A549 (cell line): Measurements from ENCODE around the gene MYPOP. TPM values are rescaled to one million over a fixed set of nuclear protein-coding genes. Genes with fewer than 3 reads are reported as not detected.
"Not testable (repeated sequence)": the region's sequence is repeated elsewhere in the genome, so short reads cannot be mapped to it uniquely, and the experiment has no call there.

Experiments used
- ATAC-seq, 2 experiments: fragments of 200-7000 bp in 1 of 2; fragments of >200 bp in 1 of 2; cut with Nextera tagmentation in 1 of 2; cut with Tn5 transposase in 1 of 2; 3 replicates each; pipeline versions ENCODE4 v1.8.0 to v1.9.1; 2018 to 2020; ENCODE audit warnings: mild to moderate bottlenecking in 1 of 2, moderate library complexity in 1 of 2
- CTCF ChIA-PET: fragments of 300-600 bp; sonication (Branson Sonifier 250); formaldehyde crosslinking; extraction: SDS; loops from one replicate; lab custom pipeline; 2021; ENCODE audit warnings: antibody characterized with exemption, inconsistent platforms; lab: Yijun Ruan, JAX
- POLR2A ChIA-PET: fragments of 350-600 bp; formaldehyde crosslinking; extraction: SDS; loops from one replicate; lab custom pipeline; 2021; ENCODE audit warnings: antibody characterized with exemption, inconsistent platforms; lab: Yijun Ruan, JAX
- DNase-seq, 2 experiments: peaks; one replicate each; pipeline versions ENCODE4 v3.0.0 to v3.0.0-alpha.2; 2011 to 2016; ENCODE audit warnings: low read depth in 1 of 2, low spot score in 1 of 2
- FAIRE-seq: peaks from 2 replicates; lab custom pipeline; 2011; peaks lifted over from hg19 to GRCh38; lab: Jason Lieb, UNC
- H3K27ac ChIP-seq, 2 experiments: fragments of >200 bp; sonication (Bioruptor Twin); formaldehyde crosslinking; 3 replicates each; pipeline ENCODE4 v1.5.1; 2016 to 2017
- H3K4me1 ChIP-seq: fragments of >200 bp; sonication (Bioruptor Twin); formaldehyde crosslinking; 3 replicates; pipeline ENCODE4 v1.6.1; 2016
- H3K4me2 ChIP-seq: fragments of >200 bp; sonication (Bioruptor Twin); formaldehyde crosslinking; 3 replicates; pipeline ENCODE4 v1.6.1; 2016
- H3K4me3 ChIP-seq: fragments of >200 bp; sonication (Bioruptor Twin); formaldehyde crosslinking; 3 replicates; pipeline ENCODE4 v1.5.1; 2016
- H3K9me3 ChIP-seq: fragments of >200 bp; sonication (Bioruptor Twin); formaldehyde crosslinking; 3 replicates; pipeline ENCODE4 v1.6.1; 2016
- BHLHE40 ChIP-seq: IDR thresholded peaks from 2 replicates; pipeline ENCODE4 v1.6.1; 2012; ENCODE audit warnings: low read depth, low read length, inconsistent platforms
- CEBPB ChIP-seq, 2 experiments: fragments of >200 bp in 1 of 2; sonication (Bioruptor Twin) in 1 of 2; formaldehyde crosslinking in 1 of 2; IDR thresholded peaks; 2 replicates each; pipeline ENCODE4 v1.6.1; 2012 to 2016
- CHD2 ChIP-seq: fragments of 150-350 bp; IDR thresholded peaks from 2 replicates; pipeline ENCODE4 v1.6.1; 2014; ENCODE audit warnings: low read length; ENCODE audit not compliant: partially characterized antibody
- EHF ChIP-seq: fragments of 250-450 bp; sonication (Bioruptor Pico); IDR thresholded peaks from 2 replicates; pipeline ENCODE4 v1.5.0; 2020; ENCODE audit warnings: mild to moderate bottlenecking
- FOSB ChIP-seq: fragments of 250-450 bp; sonication (Bioruptor Pico); IDR thresholded peaks from 2 replicates; pipeline ENCODE4 v1.5.0; 2020; ENCODE audit warnings: mild to moderate bottlenecking, moderate library complexity
- FOSL2 ChIP-seq, 2 experiments: fragments of 450-650 bp in 1 of 2; fragments of >200 bp in 1 of 2; sonication (Bioruptor Twin) in 1 of 2; formaldehyde crosslinking; IDR thresholded peaks; 2 replicates each; pipeline versions ENCODE4 v1.5.0 to v1.6.1; 2016 to 2020; ENCODE audit warnings: mild to moderate bottlenecking in 1 of 2, moderate library complexity in 1 of 2
- FOXS1 ChIP-seq: fragments of 250-450 bp; sonication (Bioruptor Pico); IDR thresholded peaks from 2 replicates; pipeline ENCODE4 v1.5.0; 2020; ENCODE audit warnings: mild to moderate bottlenecking, moderate library complexity
- HOXB13 ChIP-seq: fragments of 250-450 bp; sonication (Bioruptor Pico); IDR thresholded peaks from 2 replicates; pipeline ENCODE4 v1.5.0; 2020; ENCODE audit warnings: low read depth, mild to moderate bottlenecking, moderate library complexity
- JUN ChIP-seq, 2 experiments: fragments of >200 bp; sonication (Bioruptor Twin); formaldehyde crosslinking; IDR thresholded peaks; 2 replicates in 1 of 2; 3 replicates in 1 of 2; pipeline ENCODE4 v1.6.1; 2016 to 2017
- NPAS2 ChIP-seq: fragments of 250-450 bp; sonication (Bioruptor Pico); IDR thresholded peaks from 2 replicates; pipeline ENCODE4 v1.8.0; 2022; ENCODE audit warnings: mild to moderate bottlenecking, moderate library complexity, borderline replicate concordance
- PHF8 ChIP-seq: fragments of 200-600 bp; sonication (generic); IDR thresholded peaks from 2 replicates; pipeline ENCODE4 v1.6.1; 2016; ENCODE audit warnings: low read depth, mild to moderate bottlenecking, antibody characterized with exemption, moderate library complexity, borderline replicate concordance
- POLR2AphosphoS2 ChIP-seq: conservative IDR thresholded peaks from 2 replicates; pipeline ENCODE4 v1.6.1; 2012; ENCODE audit warnings: low read length, improper control_type of control experiment, inconsistent platforms
- RAD21 ChIP-seq, 2 experiments: fragments of >200 bp in 1 of 2; sonication (Bioruptor Twin) in 1 of 2; formaldehyde crosslinking in 1 of 2; IDR thresholded peaks in 1 of 2; conservative IDR thresholded peaks in 1 of 2; 2 replicates in 1 of 2; 3 replicates in 1 of 2; pipeline ENCODE4 v1.6.1; 2012 to 2018; ENCODE audit warnings: inconsistent platforms in 1 of 2
- ZC3H11A ChIP-seq: fragments of 450-650 bp; IDR thresholded peaks from 2 replicates; pipeline ENCODE4 v1.6.1; 2014; ENCODE audit warnings: antibody characterized with exemption, mild to moderate bottlenecking
- ZNF302 ChIP-seq: fragments of 250-450 bp; sonication (Bioruptor Pico); IDR thresholded peaks from 2 replicates; pipeline ENCODE4 v1.9.0; 2021; ENCODE audit warnings: inconsistent platforms, mild to moderate bottlenecking, moderate library complexity
- WGBS: methylation state at CpG from one replicate; pipeline ENCODE4 v1.1.6; 2017; ENCODE audit errors: missing lambda C conversion rate; 5-methylcytosine and 5-hydroxymethylcytosine counted together
- polyA plus RNA-seq, 4 experiments: library from polyadenylated mRNA; depleted of rRNA in 3 of 4; stranded (reverse); fragments of >200 nt; fragmentation: RNase III in 1 of 4; extraction: RNeasy Plus Mini Kit Qiagen cat#74134 plus additional on column Dnase treatment in 1 of 4; gene quantifications; 2 replicates in 3 of 4; 3 replicates in 1 of 4; pipeline ENCODE4 v1.2.3, GENCODE V29; 2011 to 2017
- TF ChIP-seq, protein P1 (sequence below): fragments of 250-450 bp; sonication (Bioruptor Pico); IDR thresholded peaks from 2 replicates; pipeline ENCODE4 v1.5.0; 2021; ENCODE audit warnings: mild to moderate bottlenecking, moderate library complexity, borderline replicate concordance
- TF ChIP-seq, protein P2 (sequence below): fragments of 150-350 bp; IDR thresholded peaks from 2 replicates; pipeline ENCODE4 v1.6.1; 2014; ENCODE audit warnings: low read depth, mild to moderate bottlenecking, low read length
- TF ChIP-seq, protein P3 (sequence below): IDR thresholded peaks from 2 replicates; pipeline ENCODE4 v1.6.1; 2012
- TF ChIP-seq, protein P4 (sequence below): fragments of >200 bp; sonication (Bioruptor Twin); formaldehyde crosslinking; IDR thresholded peaks from 3 replicates; pipeline ENCODE4 v1.6.1; 2016
- TF ChIP-seq, protein P5 (sequence below): fragments of 200-600 bp; sonication (generic); IDR thresholded peaks from 2 replicates; pipeline ENCODE4 v1.6.1; 2016; ENCODE audit warnings: antibody characterized with exemption, mild to moderate bottlenecking, moderate library complexity

The MYPOP gene
- polyA plus RNA-seq, 2 of the 4 experiments (the other 2 are of a cell fraction): 2.1 to 10.5 TPM

DNA sequence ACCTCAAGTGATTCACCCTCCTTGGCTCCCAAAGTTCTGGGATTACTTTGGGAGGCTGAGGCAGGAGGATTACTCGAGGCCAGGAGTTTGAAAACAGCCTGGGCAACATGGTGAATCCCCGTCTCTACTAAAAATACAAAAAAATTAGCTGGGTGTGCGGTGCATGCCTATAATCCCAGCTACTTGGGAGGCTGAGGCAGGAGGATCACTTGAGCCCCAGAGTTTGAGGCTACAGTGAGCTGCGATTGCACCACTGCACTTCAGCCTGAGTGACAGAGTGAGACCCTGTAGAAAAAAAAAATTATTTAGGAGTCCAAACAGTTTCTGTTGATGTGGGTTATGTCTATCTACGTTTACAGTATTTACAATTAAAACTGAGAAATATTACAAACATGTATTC is 31.6 kb downstream of the MYPOP start:
- no peaks in the 10 kb centered on the region for H3K9me3 ChIP-seq
- POLR2A ChIA-PET: interaction anchor here (1.0 to 1.4 kb wide), 2 partner anchors 8 to 11 kb away, joined by 3 to 4 read pairs; partner anchors contain the start of gene SYMPK
- no peak for DNase-seq
- CTCF ChIA-PET: interaction anchor here (1.5 to 11.3 kb wide), 3 partner anchors 14 to 54 kb away, joined by 4 to 315 read pairs (median 18); partner anchors contain the start of gene IRF2BP1
- H3K4me1 ChIP-seq: peaks cover 4% of the 10 kb centered on the region; the same call in 1 of the 3 replicates
- no peak for FAIRE-seq
- no peak overlapping the region for H3K27ac ChIP-seq
- H3K4me3 ChIP-seq: no peak overlapping the region
- H3K4me2 ChIP-seq: no peak overlapping the region
- ATAC-seq: no peak
- 69% methylated on average over 5 of the region's 5 CpGs for WGBS
- no peak for TF ChIP-seq RAD21 (conservative IDR thresholded peaks at IDR 0.05 in 1 of 2, IDR thresholded peaks at IDR 0.05 in 1 of 2)
- TF ChIP-seq, protein P1, sequence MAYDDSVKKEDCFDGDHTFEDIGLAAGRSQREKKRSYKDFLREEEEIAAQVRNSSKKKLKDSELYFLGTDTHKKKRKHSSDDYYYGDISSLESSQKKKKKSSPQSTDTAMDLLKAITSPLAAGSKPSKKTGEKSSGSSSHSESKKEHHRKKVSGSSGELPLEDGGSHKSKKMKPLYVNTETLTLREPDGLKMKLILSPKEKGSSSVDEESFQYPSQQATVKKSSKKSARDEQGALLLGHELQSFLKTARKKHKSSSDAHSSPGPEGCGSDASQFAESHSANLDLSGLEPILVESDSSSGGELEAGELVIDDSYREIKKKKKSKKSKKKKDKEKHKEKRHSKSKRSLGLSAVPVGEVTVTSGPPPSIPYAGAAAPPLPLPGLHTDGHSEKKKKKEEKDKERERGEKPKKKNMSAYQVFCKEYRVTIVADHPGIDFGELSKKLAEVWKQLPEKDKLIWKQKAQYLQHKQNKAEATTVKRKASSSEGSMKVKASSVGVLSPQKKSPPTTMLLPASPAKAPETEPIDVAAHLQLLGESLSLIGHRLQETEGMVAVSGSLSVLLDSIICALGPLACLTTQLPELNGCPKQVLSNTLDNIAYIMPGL (CRISPR knock-in tag): no peak
- TF ChIP-seq JUN (IDR thresholded peaks at IDR 0.05): no peak
- TF ChIP-seq POLR2AphosphoS2: no peak
- TF ChIP-seq, protein P2, sequence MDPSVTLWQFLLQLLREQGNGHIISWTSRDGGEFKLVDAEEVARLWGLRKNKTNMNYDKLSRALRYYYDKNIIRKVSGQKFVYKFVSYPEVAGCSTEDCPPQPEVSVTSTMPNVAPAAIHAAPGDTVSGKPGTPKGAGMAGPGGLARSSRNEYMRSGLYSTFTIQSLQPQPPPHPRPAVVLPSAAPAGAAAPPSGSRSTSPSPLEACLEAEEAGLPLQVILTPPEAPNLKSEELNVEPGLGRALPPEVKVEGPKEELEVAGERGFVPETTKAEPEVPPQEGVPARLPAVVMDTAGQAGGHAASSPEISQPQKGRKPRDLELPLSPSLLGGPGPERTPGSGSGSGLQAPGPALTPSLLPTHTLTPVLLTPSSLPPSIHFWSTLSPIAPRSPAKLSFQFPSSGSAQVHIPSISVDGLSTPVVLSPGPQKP: no peak
- no peak for TF ChIP-seq NPAS2 (CRISPR knock-in tag)
- TF ChIP-seq, protein P3, sequence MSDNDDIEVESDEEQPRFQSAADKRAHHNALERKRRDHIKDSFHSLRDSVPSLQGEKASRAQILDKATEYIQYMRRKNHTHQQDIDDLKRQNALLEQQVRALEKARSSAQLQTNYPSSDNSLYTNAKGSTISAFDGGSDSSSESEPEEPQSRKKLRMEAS: no peak
- TF ChIP-seq CHD2: no peak
- no peak for TF ChIP-seq ZNF302 (CRISPR knock-in tag)
- TF ChIP-seq ZC3H11A: no peak
- no peak for TF ChIP-seq CEBPB (IDR thresholded peaks at IDR 0.05)
- no peak for TF ChIP-seq FOSL2 (IDR thresholded peaks at IDR 0.05)
- TF ChIP-seq FOSL2 (CRISPR knock-in tag; IDR thresholded peaks at IDR 0.05): no peak
- TF ChIP-seq, protein P4, sequence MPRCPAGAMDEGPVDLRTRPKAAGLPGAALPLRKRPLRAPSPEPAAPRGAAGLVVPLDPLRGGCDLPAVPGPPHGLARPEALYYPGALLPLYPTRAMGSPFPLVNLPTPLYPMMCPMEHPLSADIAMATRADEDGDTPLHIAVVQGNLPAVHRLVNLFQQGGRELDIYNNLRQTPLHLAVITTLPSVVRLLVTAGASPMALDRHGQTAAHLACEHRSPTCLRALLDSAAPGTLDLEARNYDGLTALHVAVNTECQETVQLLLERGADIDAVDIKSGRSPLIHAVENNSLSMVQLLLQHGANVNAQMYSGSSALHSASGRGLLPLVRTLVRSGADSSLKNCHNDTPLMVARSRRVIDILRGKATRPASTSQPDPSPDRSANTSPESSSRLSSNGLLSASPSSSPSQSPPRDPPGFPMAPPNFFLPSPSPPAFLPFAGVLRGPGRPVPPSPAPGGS: no peak
- no peak for TF ChIP-seq FOSB (CRISPR knock-in tag)
- TF ChIP-seq, protein P5, sequence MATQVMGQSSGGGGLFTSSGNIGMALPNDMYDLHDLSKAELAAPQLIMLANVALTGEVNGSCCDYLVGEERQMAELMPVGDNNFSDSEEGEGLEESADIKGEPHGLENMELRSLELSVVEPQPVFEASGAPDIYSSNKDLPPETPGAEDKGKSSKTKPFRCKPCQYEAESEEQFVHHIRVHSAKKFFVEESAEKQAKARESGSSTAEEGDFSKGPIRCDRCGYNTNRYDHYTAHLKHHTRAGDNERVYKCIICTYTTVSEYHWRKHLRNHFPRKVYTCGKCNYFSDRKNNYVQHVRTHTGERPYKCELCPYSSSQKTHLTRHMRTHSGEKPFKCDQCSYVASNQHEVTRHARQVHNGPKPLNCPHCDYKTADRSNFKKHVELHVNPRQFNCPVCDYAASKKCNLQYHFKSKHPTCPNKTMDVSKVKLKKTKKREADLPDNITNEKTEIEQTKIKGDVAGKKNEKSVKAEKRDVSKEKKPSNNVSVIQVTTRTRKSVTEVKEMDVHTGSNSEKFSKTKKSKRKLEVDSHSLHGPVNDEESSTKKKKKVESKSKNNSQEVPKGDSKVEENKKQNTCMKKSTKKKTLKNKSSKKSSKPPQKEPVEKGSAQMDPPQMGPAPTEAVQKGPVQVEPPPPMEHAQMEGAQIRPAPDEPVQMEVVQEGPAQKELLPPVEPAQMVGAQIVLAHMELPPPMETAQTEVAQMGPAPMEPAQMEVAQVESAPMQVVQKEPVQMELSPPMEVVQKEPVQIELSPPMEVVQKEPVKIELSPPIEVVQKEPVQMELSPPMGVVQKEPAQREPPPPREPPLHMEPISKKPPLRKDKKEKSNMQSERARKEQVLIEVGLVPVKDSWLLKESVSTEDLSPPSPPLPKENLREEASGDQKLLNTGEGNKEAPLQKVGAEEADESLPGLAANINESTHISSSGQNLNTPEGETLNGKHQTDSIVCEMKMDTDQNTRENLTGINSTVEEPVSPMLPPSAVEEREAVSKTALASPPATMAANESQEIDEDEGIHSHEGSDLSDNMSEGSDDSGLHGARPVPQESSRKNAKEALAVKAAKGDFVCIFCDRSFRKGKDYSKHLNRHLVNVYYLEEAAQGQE: no peak
- no peak for TF ChIP-seq BHLHE40
- TF ChIP-seq EHF (CRISPR knock-in tag): no peak
- no peak for TF ChIP-seq PHF8
- TF ChIP-seq FOXS1 (CRISPR knock-in tag): no peak
- no peak for TF ChIP-seq HOXB13 (CRISPR knock-in tag)

DNA sequence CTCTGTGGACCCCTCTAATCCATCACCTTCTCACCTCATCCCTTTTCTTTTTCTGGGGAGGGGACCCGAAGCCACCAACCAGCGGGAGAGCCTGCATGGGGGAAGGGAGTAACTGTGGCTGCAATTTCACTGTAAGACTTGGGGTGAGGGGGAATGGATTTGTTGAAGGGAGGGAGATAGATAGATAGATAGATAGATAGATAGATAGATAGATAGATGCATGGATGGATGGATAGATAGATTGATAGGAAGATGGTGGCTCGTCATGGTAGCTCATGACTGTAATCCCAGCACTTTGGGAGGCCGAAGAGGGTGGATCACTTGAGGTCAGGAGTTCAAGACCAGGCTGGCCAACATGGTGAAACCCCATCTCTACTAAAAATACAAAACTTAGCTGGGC is 35.2 kb downstream of the MYPOP start:
- H3K4me3 ChIP-seq, H3K27ac ChIP-seq, DNase-seq, H3K9me3 ChIP-seq, ATAC-seq, H3K4me2 ChIP-seq, FAIRE-seq: not testable (repeated sequence)
- POLR2A ChIA-PET: interaction anchor here (1.1 kb wide), 1 partner anchor 50 kb away, joined by 3 read pairs; no protein-coding TSS in a partner anchor
- CTCF ChIA-PET: interaction anchor here (1.2 to 11.3 kb wide), 3 partner anchors 17 to 210 kb away, joined by 3 to 315 read pairs (median 51); partner anchors contain the start of gene IRF2BP1
- 81% methylated on average over 4 of the region's 4 CpGs for WGBS
- H3K4me1 ChIP-seq: peaks cover 10% of the 10 kb centered on the region; the same call in 1 of the 3 replicates
